Measurements from ENCODE around the gene GDAP1L1. TPM values are rescaled to one million over a fixed set of nuclear protein-coding genes. Genes with fewer than 3 reads are reported as not detected.

The GDAP1L1 gene
- total and polyA plus RNA-seq, 2 experiments from 2014 or later: 0.77 to 2.2 TPM

- Histone ChIP-seq H3K4me3 (peak overlapping the region; percentile 74), H3K79me2 (peaks cover 81% of the 10 kb centered on the region), H4K20me1 (ENCODE audit: insufficient read depth, poor library complexity, severe bottlenecking) (peaks cover 39% of the 10 kb centered on the region), H3K9me2 (replicated peaks; ENCODE audit: insufficient read depth) (no peaks in the 10 kb centered on the region), H3K4me2 (peak overlapping the region; percentile 92), H3K27ac (peak overlapping the region; percentile 97), H3K9me3 (ENCODE audit: low read depth) (no peaks in the 10 kb centered on the region), H3K4me1 (ENCODE audit: insufficient read depth) (peaks cover 26% of the 10 kb centered on the region), H3K27me3 (no peaks in the 10 kb centered on the region), H3K36me3 (replicated peaks; ENCODE audit: insufficient read depth, low read depth) (no peaks in the 10 kb centered on the region), H2AFZ (no peak overlapping the region)
- DNase-seq (ENCODE audit: low spot score): no peak
- TF ChIP-seq CTCF (IDR thresholded peaks at IDR 0.05; ENCODE audit: poor library complexity) (no peak), EZH2phosphoT487 (IDR thresholded peaks at IDR 0.05; ENCODE audit: low read depth, severe bottlenecking, unreplicated experiment) (no peak), EZH2 (IDR thresholded peaks at IDR 0.05; ENCODE audit: borderline replicate concordance) (no peak)
- 46% methylated on average over 7 of the region's 7 CpGs for WGBS (ENCODE audit: low lambda C conversion rate, missing lambda C conversion rate)
Observed at GRCh38 chr20:44208770-44209169, 38.3 kb upstream of the GDAP1L1 start.

- peaks cover 39% of the 10 kb centered on the region for H4K20me1 ChIP-seq (ENCODE audit: insufficient read depth, poor library complexity, severe bottlenecking)
- 2% methylated on average over 30 of the region's 31 CpGs for WGBS (ENCODE audit: low lambda C conversion rate, missing lambda C conversion rate)
Observed at GRCh38 chr20:44209686-44210405, 37.3 kb upstream of the GDAP1L1 start.

GRCh38 chr20:44210406-44211176, 36.5 kb upstream of the GDAP1L1 start, which contains the start of gene OSER1:
TSS of gene OSER1 (minus strand) at chr20:44210771. CDS start at chr20:44206957, 3,814 bp downstream.
- Histone ChIP-seq H3K9me3 (ENCODE audit: low read depth) (no peaks in the 10 kb centered on the region), H3K4me2 (peak within 1 kb of the TSS; percentile 92), H3K79me2 (peaks cover 65% of the 10 kb centered on the region), H3K4me1 (ENCODE audit: insufficient read depth) (peaks cover 26% of the 10 kb centered on the region), H3K27me3 (no peaks in the 10 kb centered on the region), H4K20me1 (ENCODE audit: insufficient read depth, poor library complexity, severe bottlenecking) (peaks cover 39% of the 10 kb centered on the region), H3K27ac (peak within 1 kb of the TSS; percentile 97), H3K4me3 (peak within 1 kb of the TSS; percentile 74), H2AFZ (peak within 1 kb of the TSS; percentile 22), H3K36me3 (replicated peaks; ENCODE audit: insufficient read depth, low read depth) (no peaks in the 10 kb centered on the region), H3K9me2 (replicated peaks; ENCODE audit: insufficient read depth) (no peaks in the 10 kb centered on the region)
- WGBS (ENCODE audit: low lambda C conversion rate, missing lambda C conversion rate): under 1% methylated on average over 42 of the region's 79 CpGs
- no peak for TF ChIP-seq EZH2 (IDR thresholded peaks at IDR 0.05; ENCODE audit: borderline replicate concordance)
- TF ChIP-seq CTCF (IDR thresholded peaks at IDR 0.05; ENCODE audit: poor library complexity): no peak
- TF ChIP-seq EZH2phosphoT487 (IDR thresholded peaks at IDR 0.05; ENCODE audit: low read depth, severe bottlenecking, unreplicated experiment): no peak
- DNase-seq (ENCODE audit: low spot score): peak; percentile 99

More at GRCh38 chr20:44209686-44210405, 37.3 kb upstream of the GDAP1L1 start:
- Histone ChIP-seq H3K27me3 (no peaks in the 10 kb centered on the region), H3K27ac (peak overlapping the region; percentile 97), H2AFZ (no peak overlapping the region), H3K4me1 (ENCODE audit: insufficient read depth) (peaks cover 26% of the 10 kb centered on the region), H3K36me3 (replicated peaks; ENCODE audit: insufficient read depth, low read depth) (no peaks in the 10 kb centered on the region), H3K9me2 (replicated peaks; ENCODE audit: insufficient read depth) (no peaks in the 10 kb centered on the region), H3K4me3 (peak overlapping the region; percentile 74), H3K79me2 (peaks cover 72% of the 10 kb centered on the region), H3K4me2 (peak overlapping the region; percentile 92), H3K9me3 (ENCODE audit: low read depth) (no peaks in the 10 kb centered on the region)
- TF ChIP-seq CTCF (IDR thresholded peaks at IDR 0.05; ENCODE audit: poor library complexity) (no peak), EZH2 (IDR thresholded peaks at IDR 0.05; ENCODE audit: borderline replicate concordance) (no peak), EZH2phosphoT487 (IDR thresholded peaks at IDR 0.05; ENCODE audit: low read depth, severe bottlenecking, unreplicated experiment) (no peak)
- peak; percentile 62 for DNase-seq (ENCODE audit: low spot score)

Data from hepatocyte (in vitro differentiated cells).